ENCODE measurements around the gene ERC2. TPM values are rescaled to one million over a fixed set of nuclear protein-coding genes. Genes with fewer than 3 reads are reported as not detected.
A peak's percentile ranks its signal among the peaks of the same experiment; 100 is the strongest.

Gene ERC2
- total and polyA plus RNA-seq, 8 donors: 1.2 to 4.8 (median 2.3) TPM

GRCh38 chr3:55624238-55624637, 844.0 kb downstream of the ERC2 start:
- no peaks in the 10 kb centered on the region for H3K9me3 ChIP-seq

GRCh38 chr3:55623786-55624185, 844.5 kb downstream of the ERC2 start:
- H3K4me3 ChIP-seq: no peak overlapping the region
- H3K9me3 ChIP-seq: no peaks in the 10 kb centered on the region
- 81 to 82% methylated on average over 2 of the region's 2 CpGs for WGBS, 2 donors
- intact Hi-C loops (cut with DNase I): no loop called here
- H3K36me3 ChIP-seq: no peaks in the 10 kb centered on the region
- TF ChIP-seq CTCF (IDR thresholded peaks at IDR 0.05): no peak
- DNase-seq (no peak), FAIRE-seq (no peak), ATAC-seq (no peak)
- H3K27me3 ChIP-seq: no peaks in the 10 kb centered on the region
- no peaks in the 10 kb centered on the region for H3K4me1 ChIP-seq
- H3K27ac ChIP-seq: no peak overlapping the region

More at GRCh38 chr3:55624238-55624637, 844.0 kb downstream of the ERC2 start:
- H3K27me3 ChIP-seq: no peaks in the 10 kb centered on the region
- FAIRE-seq (no peak), ATAC-seq (peak in 2 of 4 donors; percentile 34 to 68), DNase-seq (peak in 1 of 6 donors; percentile 31)
- 92 to 93% methylated on average over 7 of the region's 7 CpGs for WGBS, 2 donors
- intact Hi-C loops (cut with DNase I): no loop called here
- H3K36me3 ChIP-seq: no peaks in the 10 kb centered on the region
- H3K4me3 ChIP-seq: no peak overlapping the region
- no peaks in the 10 kb centered on the region for H3K4me1 ChIP-seq
- no peak overlapping the region for H3K27ac ChIP-seq
- no peak for TF ChIP-seq CTCF (IDR thresholded peaks at IDR 0.05)

GRCh38 chr3:55622733-55623132, 845.5 kb downstream of the ERC2 start:
- Histone ChIP-seq H3K36me3 (no peaks in the 10 kb centered on the region), H3K9me3 (no peaks in the 10 kb centered on the region), H3K27ac (no peak overlapping the region), H3K27me3 (no peaks in the 10 kb centered on the region), H3K4me3 (no peak overlapping the region), H3K4me1 (no peaks in the 10 kb centered on the region)
- no peak for TF ChIP-seq CTCF (IDR thresholded peaks at IDR 0.05)
- ATAC-seq (no peak), FAIRE-seq (no peak), DNase-seq (no peak)
- WGBS, 2 donors: 87% methylated on average over 3 of the region's 3 CpGs
- intact Hi-C loops (cut with DNase I): no loop called here

- FAIRE-seq (no peak), DNase-seq (no peak), ATAC-seq (no peak)
- no peak for TF ChIP-seq CTCF (IDR thresholded peaks at IDR 0.05)
- Histone ChIP-seq H3K4me3 (no peak overlapping the region), H3K36me3 (no peaks in the 10 kb centered on the region), H3K9me3 (no peaks in the 10 kb centered on the region), H3K27me3 (no peaks in the 10 kb centered on the region), H3K27ac (no peak overlapping the region), H3K4me1 (no peaks in the 10 kb centered on the region)
- intact Hi-C loops (cut with DNase I): no loop called here
- WGBS, 2 donors: 93 to 97% methylated on average over 3 of the region's 3 CpGs
Observed at GRCh38 chr3:55622116-55622515, 846.2 kb downstream of the ERC2 start.

- Histone ChIP-seq H3K9me3 (no peaks in the 10 kb centered on the region), H3K4me1 (no peaks in the 10 kb centered on the region), H3K27me3 (no peaks in the 10 kb centered on the region), H3K36me3 (no peaks in the 10 kb centered on the region), H3K4me3 (no peak overlapping the region), H3K27ac (no peak overlapping the region)
- TF ChIP-seq CTCF (IDR thresholded peaks at IDR 0.05): no peak
- WGBS, 2 donors: 87 to 93% methylated on average over 2 of the region's 2 CpGs
- DNase-seq: no peak
- no peak for FAIRE-seq
- no peak for ATAC-seq
- intact Hi-C loops (cut with DNase I): no loop called here
Observed at GRCh38 chr3:55621648-55622047, 846.6 kb downstream of the ERC2 start.
